Hematopoietic multipotent progenitor cell (in vitro differentiated cells): ENCODE results near the gene MAP2K5. TPM values are rescaled to one million over a fixed set of nuclear protein-coding genes. Genes with fewer than 3 reads are reported as not detected.

Experiments
- DNase-seq, 3 donors: peaks; one replicate each; pipeline ENCODE4 v3.0.0-alpha.2; 2011 to 2015; ENCODE audit warnings: low read depth in 2 of 3, low spot score in 2 of 3
- total RNA-seq: library from RNA; depleted of rRNA; stranded (reverse); fragments of >200 nt; gene quantifications from one replicate; pipeline ENCODE4 v1.2.3, GENCODE V29; 2012

Gene MAP2K5
- total RNA-seq, 1 donor = 8.6 TPM

GRCh38 chr15:67717776-67718175 is 175.3 kb downstream of the MAP2K5 start:
- no peak for DNase-seq

DNA sequence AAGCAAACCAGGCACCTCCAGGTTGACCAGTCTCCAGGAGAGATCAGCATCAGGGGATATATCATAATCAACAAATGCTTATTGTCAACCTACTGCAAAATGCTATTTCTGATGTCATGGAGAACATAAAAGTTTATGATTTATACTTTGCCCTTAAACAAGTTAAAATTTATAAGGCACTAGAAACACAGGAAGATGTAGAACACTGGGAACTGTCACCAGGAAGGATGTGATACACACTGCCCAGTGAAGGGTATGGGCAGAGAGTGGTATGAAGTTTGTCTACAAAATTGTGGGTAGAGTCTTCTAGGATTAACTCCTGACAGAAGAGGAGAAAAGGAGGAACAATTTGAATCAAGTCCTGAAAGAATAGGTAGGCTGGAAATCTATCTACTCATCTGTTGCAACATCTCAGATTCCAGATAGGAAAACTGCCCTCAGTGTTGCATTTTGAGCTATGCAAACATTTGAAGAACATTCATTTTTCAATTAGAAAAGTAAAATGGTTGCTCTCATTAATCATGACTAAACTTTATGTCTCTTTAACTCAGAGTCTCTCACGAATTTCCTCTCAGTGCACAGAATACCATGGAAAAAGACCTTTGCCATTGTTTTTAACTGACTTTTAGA is 176.9 kb downstream of the MAP2K5 start:
- no peak for DNase-seq

DNA sequence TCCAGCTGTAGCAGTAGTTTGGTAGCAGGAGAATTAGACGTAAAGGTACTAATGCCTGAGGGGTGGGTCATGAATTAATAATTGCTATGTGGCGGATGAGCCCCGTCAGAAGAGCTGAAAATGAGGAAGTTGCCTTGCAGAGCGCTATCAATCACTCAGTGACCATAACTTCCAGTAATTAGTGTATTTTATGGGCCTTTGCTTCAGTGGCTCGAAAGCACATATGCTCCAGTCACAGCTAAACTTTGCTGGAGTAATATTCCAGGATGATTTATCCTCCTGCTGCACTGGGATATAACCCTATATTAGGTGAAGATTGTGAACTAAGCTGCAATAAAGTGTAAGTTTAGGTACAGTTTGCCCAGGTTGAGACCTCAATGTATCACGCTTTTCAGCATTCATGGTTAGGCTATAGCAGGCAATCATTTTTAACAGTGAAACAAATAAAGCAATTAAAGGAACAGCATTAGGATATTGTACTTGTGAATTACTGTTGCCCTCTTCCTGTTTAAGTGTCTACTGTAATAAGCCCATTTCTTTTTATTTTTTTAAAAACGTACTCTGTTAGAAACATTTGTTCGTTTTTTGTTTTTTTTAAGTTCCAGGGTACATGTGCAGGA is 178.2 kb downstream of the MAP2K5 start:
- DNase-seq = peak in 2 of 3 donors; percentile 73 to 84

DNA sequence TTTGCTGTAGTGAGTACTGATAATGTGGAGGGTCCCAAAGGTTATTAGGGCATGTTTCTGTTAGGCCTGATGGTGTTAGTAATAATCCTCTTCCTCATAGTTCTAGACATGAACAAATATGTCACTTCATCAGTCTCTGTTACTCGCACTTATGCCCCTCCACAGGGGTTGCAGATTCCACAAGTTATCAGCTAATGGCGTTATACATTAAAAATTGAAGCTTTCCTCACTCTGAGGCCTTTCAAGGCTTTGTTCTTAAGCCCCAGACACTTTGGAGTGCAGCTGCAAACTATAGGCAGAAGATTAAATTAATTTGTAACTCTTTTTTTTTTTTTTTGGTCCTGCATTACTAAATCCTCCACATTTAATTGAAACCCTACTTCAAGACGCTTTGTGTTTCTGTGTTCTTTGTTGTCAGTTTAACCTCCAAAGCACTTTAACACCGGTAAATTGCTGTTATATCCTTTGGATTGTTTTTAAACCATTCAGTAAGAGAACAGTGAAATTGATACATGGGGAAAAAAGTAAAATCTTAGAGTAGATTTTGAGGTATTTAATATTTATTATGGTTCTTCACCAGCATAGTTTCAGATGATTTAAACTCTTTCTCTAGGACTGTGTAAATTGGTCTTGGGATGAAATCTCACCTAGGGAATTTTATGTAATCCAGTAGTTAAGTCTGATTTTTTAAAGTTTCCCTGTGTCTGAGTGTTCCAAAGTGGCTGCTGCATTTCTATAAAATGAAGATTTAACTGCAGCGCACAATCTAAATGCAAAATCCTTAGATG is 179.7 kb downstream of the MAP2K5 start:
- DNase-seq = no peak

GRCh38 chr15:67723294-67724024 is 181.0 kb downstream of the MAP2K5 start:
- no peak for DNase-seq

DNA sequence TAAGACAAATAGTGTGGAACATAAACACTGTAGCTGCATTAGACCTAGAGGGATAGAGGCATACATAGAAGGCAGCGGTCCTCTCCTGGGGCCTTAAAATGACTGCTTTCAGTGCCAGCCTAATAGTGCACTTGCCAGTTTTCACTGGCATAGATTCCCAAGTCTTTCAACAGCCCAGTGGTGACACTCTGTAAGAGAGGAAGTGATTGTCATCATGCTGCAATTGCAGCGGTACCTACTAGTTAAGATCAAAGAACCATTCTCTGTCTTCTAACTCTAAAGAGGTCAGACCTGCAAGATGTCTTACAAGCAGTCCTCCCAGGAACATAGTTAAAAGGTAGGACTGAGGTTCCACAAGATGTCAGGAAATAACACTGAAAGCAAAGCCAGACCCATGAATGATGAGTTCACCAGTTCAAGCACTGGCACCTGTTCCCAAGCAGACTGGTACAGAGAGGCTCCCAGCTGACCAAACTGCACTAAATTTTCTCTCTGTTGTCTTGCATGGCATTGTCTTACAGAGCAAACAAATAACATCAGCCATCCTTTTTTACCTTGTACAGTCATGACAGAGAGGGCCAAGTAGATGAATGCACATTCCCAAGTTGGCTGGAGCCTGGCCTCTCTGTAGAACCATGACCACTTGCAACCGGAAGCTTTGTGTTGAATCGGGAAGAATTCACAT is 182.3 kb downstream of the MAP2K5 start:
- no peak for DNase-seq

- DNase-seq = no peak
Measured at GRCh38 chr15:67730135-67730534, 187.6 kb downstream of the MAP2K5 start.

- no peak for DNase-seq
Measured at GRCh38 chr15:67731112-67731721, 188.7 kb downstream of the MAP2K5 start.

- no peak for DNase-seq
Measured at GRCh38 chr15:67732164-67732563, 189.7 kb downstream of the MAP2K5 start.

DNA sequence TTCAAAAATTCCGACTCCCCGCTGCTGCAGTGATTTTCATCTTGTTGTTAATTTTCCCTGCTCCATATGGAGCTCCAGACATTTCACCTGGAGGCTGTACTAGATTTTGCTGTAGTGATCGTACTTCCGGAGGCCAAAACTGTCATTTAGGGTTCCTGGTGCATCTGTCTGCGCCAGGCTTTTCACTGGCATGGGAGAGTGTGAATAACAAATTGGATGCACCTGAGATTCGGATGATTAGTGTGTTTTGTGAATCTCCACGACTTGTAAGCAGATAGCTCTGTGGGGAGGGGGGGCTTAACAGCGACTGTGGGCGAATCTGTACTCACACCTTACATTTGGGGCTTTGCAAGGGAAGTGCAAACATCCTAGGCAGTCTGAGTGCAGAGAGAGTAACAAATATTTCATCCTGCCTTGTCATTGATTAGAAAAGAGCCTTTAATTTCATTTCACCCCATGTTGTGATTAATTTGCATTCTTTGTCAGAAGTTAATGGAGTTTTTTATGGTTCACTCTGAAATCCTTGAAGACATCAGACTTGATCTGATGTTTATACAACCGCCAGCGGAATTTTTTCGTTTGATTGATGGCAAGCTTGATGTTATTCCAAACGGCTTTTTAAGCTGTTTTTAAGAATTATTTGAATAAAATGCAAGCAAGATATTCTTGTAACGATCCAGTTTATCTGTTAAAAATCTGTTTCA is 190.3 kb downstream of the MAP2K5 start:
- no peak for DNase-seq

DNA sequence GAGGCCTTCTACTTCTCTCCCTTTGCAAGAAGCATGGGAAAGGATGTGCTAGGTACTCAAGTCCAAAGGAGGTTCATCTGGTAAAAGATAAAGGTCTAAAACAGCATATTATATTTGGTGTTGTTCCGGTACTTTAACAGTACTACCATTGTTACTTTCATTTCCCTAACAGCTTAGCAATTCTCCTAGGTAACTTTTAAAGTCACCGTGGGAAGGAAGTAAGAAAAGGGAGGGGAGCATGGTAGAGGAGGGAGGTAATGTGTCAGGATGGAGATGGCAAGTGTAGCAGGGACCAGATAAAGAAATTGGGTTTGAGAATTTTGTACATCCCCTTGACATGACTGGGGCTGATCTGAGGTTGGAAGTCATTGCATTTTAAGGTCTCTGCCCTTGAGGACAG is 193.4 kb downstream of the MAP2K5 start:
- DNase-seq = no peak

GRCh38 chr15:67736810-67737209 is 194.3 kb downstream of the MAP2K5 start:
- no peak for DNase-seq

- no peak for DNase-seq
Measured at GRCh38 chr15:67738056-67738455, 195.6 kb downstream of the MAP2K5 start.

DNA sequence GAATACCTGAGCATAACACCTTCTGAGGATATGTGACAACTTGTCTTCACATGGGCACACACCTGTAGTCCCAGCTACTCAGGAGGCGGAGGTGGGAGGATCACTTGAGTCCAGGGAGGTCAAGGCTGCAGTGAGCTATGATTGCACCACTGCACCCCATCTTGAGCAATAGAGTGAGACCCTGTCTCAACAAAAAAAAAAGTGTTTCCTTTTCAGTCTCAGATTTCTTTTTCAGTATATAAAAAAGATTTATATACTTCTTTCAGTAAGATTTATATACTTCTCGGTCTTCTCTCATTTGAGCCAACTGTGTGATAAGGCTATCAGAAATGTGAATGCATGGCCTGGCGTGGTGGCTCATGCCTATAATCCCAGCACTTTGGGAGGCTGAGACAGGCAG is 197.9 kb downstream of the MAP2K5 start:
- DNase-seq = no peak

- DNase-seq = no peak
Measured at GRCh38 chr15:67741308-67741707, 198.8 kb downstream of the MAP2K5 start.

GRCh38 chr15:67743558-67743957 is 201.1 kb downstream of the MAP2K5 start:
- DNase-seq = no peak

GRCh38 chr15:67744331-67745072 is 202.0 kb downstream of the MAP2K5 start:
- peak in 2 of 3 donors; percentile 11 to 52 for DNase-seq

DNA sequence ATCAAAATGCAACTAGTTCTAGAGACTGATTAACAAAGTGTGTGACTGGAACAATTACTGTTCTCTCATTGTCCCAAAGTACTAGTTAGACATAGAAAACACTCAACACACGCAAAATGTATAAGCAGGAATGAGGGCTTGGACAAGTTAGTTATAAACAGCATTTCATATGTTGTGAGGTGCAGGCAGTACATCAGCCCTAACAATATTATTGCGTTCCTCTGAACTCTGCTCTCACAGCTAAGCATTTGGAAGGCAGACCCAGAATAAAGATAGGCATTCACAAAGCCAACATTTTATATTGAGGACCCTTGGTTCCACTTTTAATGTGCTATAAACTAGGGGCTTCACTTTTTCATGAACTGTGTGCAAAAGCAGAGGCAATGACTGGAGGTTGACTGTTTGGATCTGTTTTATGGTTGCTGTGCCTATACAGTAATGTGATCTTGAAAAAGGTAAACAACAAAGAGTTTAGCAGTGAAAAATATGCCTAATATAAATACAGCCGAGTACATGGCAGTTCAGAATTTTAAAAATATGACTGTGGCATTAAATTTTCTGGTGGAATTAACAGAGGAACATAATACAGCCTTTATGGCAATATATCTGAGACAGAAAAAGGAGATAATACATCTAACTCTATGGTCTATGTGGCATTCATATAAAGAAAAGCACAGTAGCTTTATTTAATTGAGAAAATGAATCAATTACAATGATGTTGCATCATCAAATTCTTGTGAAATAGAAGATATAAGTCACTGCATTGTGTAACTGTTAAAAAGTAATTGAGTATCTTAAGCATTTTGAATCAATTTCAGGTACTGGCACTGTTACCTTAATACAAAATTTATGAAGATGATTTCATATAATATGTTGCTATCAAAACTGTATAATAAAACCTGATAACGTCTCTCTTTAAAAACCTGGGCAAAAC is 202.8 kb downstream of the MAP2K5 start:
- no peak for DNase-seq
